HEK293T (cell line): ENCODE results near the gene CHD2.
"Not testable (repeated sequence)": the region's sequence is repeated elsewhere in the genome, so short reads cannot be mapped to it uniquely, and the experiment has no call there.

Source experiments
- CTCF ChIA-PET: fragments of 350-600 bp; formaldehyde crosslinking; extraction: SDS; loops from one replicate; lab custom pipeline; 2021; ENCODE audit warnings: antibody characterized with exemption, inconsistent platforms; lab: Yijun Ruan, JAX
- POLR2A ChIA-PET: fragments of 350-600 bp; formaldehyde crosslinking; extraction: SDS; loops from one replicate; lab custom pipeline; 2020; ENCODE audit warnings: antibody characterized with exemption, inconsistent platforms; lab: Yijun Ruan, JAX
- DNase-seq: peaks from one replicate; pipeline ENCODE4 v3.0.0; 2012; ENCODE audit warnings: mixed read lengths; ENCODE audit errors: extremely low spot score
- ARNT ChIP-seq: fragments of 450-650 bp; IDR thresholded peaks from 2 replicates; pipeline ENCODE4 v1.6.1; 2017; ENCODE audit warnings: mild to moderate bottlenecking
- CTBP1 ChIP-seq: fragments of 450-650 bp; IDR thresholded peaks from 2 replicates; pipeline ENCODE4 v1.6.1; 2016; ENCODE audit warnings: borderline replicate concordance
- ELF4 ChIP-seq: fragments of 450-650 bp; IDR thresholded peaks from 2 replicates; pipeline ENCODE4 v1.6.1; 2017; ENCODE audit warnings: antibody characterized with exemption
- FOXA1 ChIP-seq: fragments of 450-650 bp; IDR thresholded peaks from 2 replicates; pipeline ENCODE4 v1.6.1; 2016; ENCODE audit warnings: mild to moderate bottlenecking
- FOXK2 ChIP-seq: fragments of 450-650 bp; IDR thresholded peaks from 2 replicates; pipeline ENCODE4 v1.6.1; 2016; ENCODE audit warnings: mild to moderate bottlenecking
- FOXM1 ChIP-seq: fragments of 450-650 bp; IDR thresholded peaks from 2 replicates; pipeline ENCODE4 v1.6.1; 2017; ENCODE audit warnings: mild to moderate bottlenecking, borderline replicate concordance
- HDGF ChIP-seq: fragments of 450-650 bp; IDR thresholded peaks from 2 replicates; pipeline ENCODE4 v1.6.1; 2017; ENCODE audit warnings: antibody characterized with exemption, borderline replicate concordance
- L3MBTL2 ChIP-seq: fragments of 450-650 bp; conservative IDR thresholded peaks from 2 replicates; pipeline ENCODE4 v1.6.1; 2016; ENCODE audit warnings: mild to moderate bottlenecking
- LEF1 ChIP-seq: fragments of 450-650 bp; IDR thresholded peaks from 2 replicates; pipeline ENCODE4 v1.6.1; 2017; ENCODE audit warnings: mild to moderate bottlenecking, borderline replicate concordance
- NFRKB ChIP-seq: fragments of 450-650 bp; IDR thresholded peaks from 2 replicates; pipeline ENCODE4 v1.6.1; 2016; ENCODE audit warnings: mild to moderate bottlenecking, moderate library complexity
- PKNOX1 ChIP-seq: fragments of 450-650 bp; IDR thresholded peaks from 2 replicates; pipeline ENCODE4 v1.6.1; 2016
- SP1 ChIP-seq: fragments of 450-650 bp; IDR thresholded peaks from 2 replicates; pipeline ENCODE4 v1.6.1; 2017
- SUZ12 ChIP-seq: fragments of 450-650 bp; IDR thresholded peaks from 2 replicates; pipeline ENCODE4 v1.6.1; 2016; ENCODE audit warnings: mild to moderate bottlenecking
- TARDBP ChIP-seq: fragments of 450-650 bp; IDR thresholded peaks from 2 replicates; pipeline ENCODE4 v1.6.1; 2016
- ZNF384 ChIP-seq: fragments of 450-650 bp; IDR thresholded peaks from 2 replicates; pipeline ENCODE4 v1.6.1; 2016

Gene CHD2

GRCh38 chr15:92918881-92919280 lies 18.8 kb downstream of the CHD2 start:
- TF ChIP-seq ZNF384, result 0 out of 2 replicates have a peak, but pooled peaks have one; percentile 23
- CTCF ChIA-PET, DNase-seq: not testable (repeated sequence)
- POLR2A ChIA-PET, result interaction anchor here (0.8 to 2.7 kb wide), 4 partner anchors 34 to 99 kb away, joined by 3 to 12 read pairs (median 6); no protein-coding TSS in a partner anchor

- TF ChIP-seq TARDBP (no peak), SP1 (no peak), ARNT (no peak), ELF4 (no peak), ZNF384 (no peak), L3MBTL2 (no peak), NFRKB (no peak), HDGF (no peak)
- ChIA-PET CTCF (interaction anchor here (0.7 to 2.2 kb wide), 4 partner anchors 36 to 123 kb away, joined by 4 to 6 read pairs (median 4); no protein-coding TSS in a partner anchor), POLR2A (interaction anchor here (0.9 to 2.1 kb wide), 5 partner anchors 20 to 112 kb away, joined by 3 to 19 read pairs (median 6); partner anchors contain the start of gene CHD2)
- no peak for DNase-seq
These were observed 20.6 kb downstream of the CHD2 start for GRCh38 chr15:92920595-92921161.

GRCh38 chr15:92921215-92922131 lies 21.3 kb downstream of the CHD2 start:
- DNase-seq, result no peak
- TF ChIP-seq FOXA1 (no peak), LEF1 (no peak), L3MBTL2 (no peak), HDGF (no peak)
- POLR2A ChIA-PET, result interaction anchor here (0.9 to 2.1 kb wide), 5 partner anchors 21 to 113 kb away, joined by 3 to 19 read pairs (median 6); partner anchors contain the start of gene CHD2
- CTCF ChIA-PET, result interaction anchor here (0.8 to 2.2 kb wide), 3 partner anchors 102 to 124 kb away, joined by 4 to 6 read pairs (median 4); no protein-coding TSS in a partner anchor

- TF ChIP-seq LEF1 (no peak), ELF4 (no peak), ZNF384 (no peak), ARNT (no peak), HDGF (no peak)
- ChIA-PET POLR2A (interaction anchor here (2.1 kb wide), 1 partner anchor 114 kb away, joined by 19 read pairs; no protein-coding TSS in a partner anchor), CTCF (interaction anchor here (0.7 to 2.2 kb wide), 2 partner anchors 93 to 103 kb away, joined by 3 to 6 read pairs; no protein-coding TSS in a partner anchor)
- DNase-seq, result no peak
These were observed 22.4 kb downstream of the CHD2 start for GRCh38 chr15:92922418-92923002.

GRCh38 chr15:92924216-92924615 lies 24.1 kb downstream of the CHD2 start:
- DNase-seq, result no peak
- TF ChIP-seq ZNF384 (no peak), SUZ12 (no peak)
- ChIA-PET POLR2A (interaction anchor here (1.1 to 1.6 kb wide), 2 partner anchors 24 to 116 kb away, joined by 4 read pairs; partner anchors contain the start of gene CHD2), CTCF (interaction anchor here (0.6 kb wide), 1 partner anchor 116 kb away, joined by 5 read pairs; no protein-coding TSS in a partner anchor)

- ChIA-PET POLR2A (interaction anchor here (0.7 to 1.6 kb wide), 3 partner anchors 25 to 117 kb away, joined by 3 to 4 read pairs (median 4); partner anchors contain the start of gene CHD2), CTCF (interaction anchor here (1.3 kb wide), 1 partner anchor 116 kb away, joined by 4 read pairs; no protein-coding TSS in a partner anchor)
- no peak for DNase-seq
- TF ChIP-seq FOXM1 (no peak), L3MBTL2 (no peak), HDGF (no peak), SP1 (no peak), LEF1 (no peak), NFRKB (no peak), SUZ12 (no peak), FOXK2 (no peak), ARNT (no peak), FOXA1 (no peak), CTBP1 (no peak), ELF4 (no peak), TARDBP (no peak)
These were observed 25.3 kb downstream of the CHD2 start for GRCh38 chr15:92925454-92925853.

GRCh38 chr15:92928225-92928750 lies 28.2 kb downstream of the CHD2 start:
- ChIA-PET CTCF (interaction anchor here (0.7 to 1.1 kb wide), 2 partner anchors 120 to 810 kb away, joined by 3 to 4 read pairs; no protein-coding TSS in a partner anchor), POLR2A (interaction anchor here (2.8 kb wide), 1 partner anchor 119 kb away, joined by 15 read pairs; no protein-coding TSS in a partner anchor)
- TF ChIP-seq SP1, result no peak
- TF ChIP-seq ELF4, result no peak
- TF ChIP-seq L3MBTL2, result no peak
- TF ChIP-seq HDGF, result no peak
- no peak for TF ChIP-seq ARNT
- no peak for TF ChIP-seq PKNOX1
- no peak for TF ChIP-seq ZNF384
- TF ChIP-seq FOXA1, result no peak
- TF ChIP-seq FOXM1, result no peak
- TF ChIP-seq CTBP1, result no peak
- TF ChIP-seq FOXK2, result no peak
- no peak for DNase-seq
